GM21390 (cell line): ENCODE results near the gene AKAP13.

ENCODE experiments used
- ATAC-seq: cut with Tn5 transposase; IDR thresholded peaks from one replicate; pipeline ENCODE4 v1.9.1; 2021; ENCODE audit not compliant: unreplicated experiment

AKAP13 gene

GRCh38 chr15:85691350-85692240 lies 311.2 kb downstream of the AKAP13 start:
- peak; percentile 49 for ATAC-seq

- no peak for ATAC-seq
Observed at GRCh38 chr15:85692321-85692720, 311.9 kb downstream of the AKAP13 start.

- ATAC-seq: peak; percentile 39
Observed at GRCh38 chr15:85692873-85693272, 312.5 kb downstream of the AKAP13 start.

- no peak for ATAC-seq
Observed at GRCh38 chr15:85693277-85693676, 312.9 kb downstream of the AKAP13 start.

- no peak for ATAC-seq
Observed at GRCh38 chr15:85694091-85694490, 313.7 kb downstream of the AKAP13 start.

GRCh38 chr15:85700767-85701166 lies 320.4 kb downstream of the AKAP13 start:
- ATAC-seq: no peak

- ATAC-seq: no peak
Observed at GRCh38 chr15:85702321-85703101, 322.1 kb downstream of the AKAP13 start.

GRCh38 chr15:85704066-85704465 lies 323.7 kb downstream of the AKAP13 start:
- ATAC-seq: no peak

- ATAC-seq: no peak
Observed at GRCh38 chr15:85704720-85705429, 324.5 kb downstream of the AKAP13 start.

- ATAC-seq: peak; percentile 25
Observed at GRCh38 chr15:85706779-85707518, 326.5 kb downstream of the AKAP13 start.

GRCh38 chr15:85707519-85708338 lies 327.3 kb downstream of the AKAP13 start:
- ATAC-seq: peak; percentile 4

GRCh38 chr15:85708402-85708941 lies 328.1 kb downstream of the AKAP13 start:
- no peak for ATAC-seq

- ATAC-seq: no peak
Observed at GRCh38 chr15:85709250-85709649, 328.8 kb downstream of the AKAP13 start.

- ATAC-seq: peak; percentile 67
Observed at GRCh38 chr15:85710340-85710842, 330.0 kb downstream of the AKAP13 start.

GRCh38 chr15:85711580-85712192 lies 331.3 kb downstream of the AKAP13 start:
- ATAC-seq: no peak

- no peak for ATAC-seq
Observed at GRCh38 chr15:85716261-85716660, 335.9 kb downstream of the AKAP13 start.

- ATAC-seq: no peak
Observed at GRCh38 chr15:85717212-85717611, 336.8 kb downstream of the AKAP13 start.

GRCh38 chr15:85718271-85718971 lies 338.0 kb downstream of the AKAP13 start:
- peak; percentile 77 for ATAC-seq
